Common myeloid progenitor, CD34-positive (primary cell): ENCODE results near the gene TLR6.
"Not testable (repeated sequence)": the region's sequence is repeated elsewhere in the genome, so short reads cannot be mapped to it uniquely, and the experiment has no call there.

ENCODE experiments used
- CTCF ChIA-PET: fragments of 350-600 bp; sonication (Branson Sonifier 250); formaldehyde crosslinking; loops from one replicate; lab custom pipeline; 2021; ENCODE audit warnings: antibody characterized with exemption; lab: Charles Lee
- POLR2A ChIA-PET: fragments of 350-600 bp; sonication (Branson Sonifier 250); formaldehyde crosslinking; loops from one replicate; lab custom pipeline; 2021; ENCODE audit warnings: antibody characterized with exemption; lab: Charles Lee
- DNase-seq, 3 donors: peaks; one replicate each; pipeline versions ENCODE4 v3.0.0 to v3.0.0-alpha.2; 2013
- H3K27ac ChIP-seq, 2 experiments: 1 replicate in 1 of 2; 2 replicates in 1 of 2; pipeline ENCODE4 v1.7.0; 2013; ENCODE audit warnings: inconsistent platforms in 2 of 2, low read length in 2 of 2, mild to moderate bottlenecking in 2 of 2, low read depth in 1 of 2, moderate library complexity in 1 of 2; ENCODE audit not compliant: severe bottlenecking in 2 of 2, insufficient read depth in 1 of 2, poor library complexity in 1 of 2
- H3K27me3 ChIP-seq, 5 experiments: replicated peaks in 2 of 5; 1 replicate in 3 of 5; 2 replicates in 2 of 5; pipeline versions ENCODE4 v1.6.1 to v1.7.0; 2013; ENCODE audit warnings: low read length in 4 of 5, mild to moderate bottlenecking in 2 of 5, moderate library complexity in 2 of 5, inconsistent platforms in 1 of 5; ENCODE audit not compliant: insufficient read depth in 5 of 5, control insufficient read depth in 4 of 5
- H3K36me3 ChIP-seq, 4 experiments: 1 replicate in 2 of 4; 2 replicates in 2 of 4; pipeline versions ENCODE4 v1.6.1 to v1.7.0; 2013; ENCODE audit warnings: low read length in 3 of 4, control low read depth in 1 of 4, mild to moderate bottlenecking in 1 of 4; ENCODE audit not compliant: control insufficient read depth in 4 of 4, insufficient read depth in 4 of 4
- H3K4me1 ChIP-seq, 4 experiments: 1 replicate in 3 of 4; 2 replicates in 1 of 4; pipeline versions ENCODE4 v1.6.1 to v1.7.1; 2013; ENCODE audit warnings: low read length in 3 of 4, mild to moderate bottlenecking in 3 of 4, control low read depth in 1 of 4, inconsistent platforms in 1 of 4, moderate library complexity in 1 of 4; ENCODE audit not compliant: control insufficient read depth in 4 of 4, insufficient read depth in 4 of 4; ENCODE audit errors: control extremely low read depth in 1 of 4
- H3K4me3 ChIP-seq, 7 experiments: 1 replicate in 4 of 7; 2 replicates in 3 of 7; pipeline versions ENCODE4 v1.5.1 to v1.7.0; 2013; ENCODE audit warnings: mild to moderate bottlenecking in 7 of 7, low read length in 6 of 7, moderate library complexity in 6 of 7, inconsistent platforms in 2 of 7, low read depth in 2 of 7, control low read depth in 1 of 7; ENCODE audit not compliant: insufficient read depth in 4 of 7, control insufficient read depth in 1 of 7; ENCODE audit errors: extremely low read depth in 1 of 7
- H3K9me3 ChIP-seq, 5 experiments: 1 replicate in 4 of 5; 2 replicates in 1 of 5; pipeline versions ENCODE4 v1.6.1 to v1.7.1; 2013; ENCODE audit warnings: low read length in 4 of 5, mild to moderate bottlenecking in 2 of 5, inconsistent platforms in 1 of 5, low read depth in 1 of 5, moderate library complexity in 1 of 5; ENCODE audit not compliant: control insufficient read depth in 4 of 5, insufficient read depth in 2 of 5; ENCODE audit errors: control extremely low read depth in 1 of 5
- WGBS: methylation state at CpG from one replicate; pipeline ENCODE4 v1.1.5; 2013; ENCODE audit not compliant: insufficient coverage; 5-methylcytosine and 5-hydroxymethylcytosine counted together

The TLR6 gene

GRCh38 chr4:38807462-38807861, 49.2 kb downstream of the TLR6 start:
- H3K27ac ChIP-seq, DNase-seq, CTCF ChIA-PET, H3K4me3 ChIP-seq, H3K27me3 ChIP-seq, H3K9me3 ChIP-seq, POLR2A ChIA-PET, H3K36me3 ChIP-seq: not testable (repeated sequence)
- 100% methylated on average over 15 of the region's 29 CpGs for WGBS
- peaks cover 14 to 31% (median 24%) of the 10 kb centered on the region in 4 experiments for H3K4me1 ChIP-seq

- DNase-seq, H3K27me3 ChIP-seq, POLR2A ChIA-PET, H3K27ac ChIP-seq: not testable (repeated sequence)
- 100% methylated on average over 7 of the region's 9 CpGs for WGBS
- CTCF ChIA-PET, result interaction anchor here (1.4 to 6.9 kb wide), 4 partner anchors 15 to 50 kb away, joined by 5 to 67 read pairs (median 32); no protein-coding TSS in a partner anchor
- Histone ChIP-seq H3K9me3 (peaks cover 1 to 17% (median 10%) of the 10 kb centered on the region in 5 experiments), H3K36me3 (peaks cover 3 to 16% (median 11%) of the 10 kb centered on the region in 4 experiments), H3K4me3 (peak overlapping the region in 1 of 7 experiments; percentile 57), H3K4me1 (peaks cover 14 to 31% (median 24%) of the 10 kb centered on the region in 4 experiments)
These were observed 50.4 kb downstream of the TLR6 start for GRCh38 chr4:38806251-38806650.

GRCh38 chr4:38805530-38806145, 51.0 kb downstream of the TLR6 start:
- peak; percentile 30 to 85 (median 81) for DNase-seq
- Histone ChIP-seq H3K9me3 (peaks cover 1 to 23% (median 16%) of the 10 kb centered on the region in 5 experiments), H3K27ac (peak overlapping the region in 1 of 2 experiments; percentile 21), H3K4me1 (peaks cover 14 to 31% (median 24%) of the 10 kb centered on the region in 4 experiments), H3K36me3 (peaks cover 4 to 22% (median 17%) of the 10 kb centered on the region in 4 experiments), H3K4me3 (peak overlapping the region in 5 of 7 experiments; percentile 26 to 78 (median 57)), H3K27me3 (no peaks in the 10 kb centered on the region)
- ChIA-PET POLR2A (interaction anchor here (1.2 kb wide), 1 partner anchor 46 kb away, joined by 4 read pairs; no protein-coding TSS in a partner anchor), CTCF (interaction anchor here (0.7 to 6.9 kb wide), 11 partner anchors 10 to 330 kb away, joined by 3 to 67 read pairs (median 5); partner anchors contain the start of gene TLR10)
- 0% methylated on average over 1 of the region's 5 CpGs for WGBS

GRCh38 chr4:38804654-38805295, 51.8 kb downstream of the TLR6 start, which contains the start of gene TLR1:
TLR1 (minus strand) TSS chr4:38804791; CDS start chr4:38798831, 5,960 bp downstream.
- ChIA-PET CTCF (interaction anchor here (0.6 to 6.9 kb wide), 16 partner anchors 11 to 331 kb away, joined by 3 to 67 read pairs (median 4); partner anchors contain the start of gene TLR10), POLR2A (interaction anchor here (1.2 kb wide), 1 partner anchor 45 kb away, joined by 4 read pairs; no protein-coding TSS in a partner anchor)
- Histone ChIP-seq H3K4me1 (peaks cover 14 to 31% (median 24%) of the 10 kb centered on the region in 4 experiments), H3K9me3 (peaks cover 3 to 32% (median 21%) of the 10 kb centered on the region in 5 experiments), H3K36me3 (peaks cover 10 to 31% (median 25%) of the 10 kb centered on the region in 4 experiments), H3K27ac (peak within 1 kb of the TSS; percentile 73 to 82), H3K27me3 (no peaks in the 10 kb centered on the region), H3K4me3 (peak within 1 kb of the TSS in 6 of 7 experiments; percentile 58 to 78 (median 73))
- whole genome bisulfite sequencing, result 100% methylated on average over 1 of the region's 7 CpGs
- peak; percentile 73 to 92 (median 92) for DNase-seq

- Histone ChIP-seq H3K4me1 (peaks cover 14 to 31% (median 24%) of the 10 kb centered on the region in 4 experiments), H3K27ac (peak overlapping the region; percentile 73 to 82), H3K9me3 (peaks cover 5 to 39% (median 24%) of the 10 kb centered on the region in 5 experiments), H3K4me3 (peak overlapping the region in 6 of 7 experiments; percentile 58 to 78 (median 73)), H3K27me3 (no peaks in the 10 kb centered on the region), H3K36me3 (peaks cover 17 to 38% (median 32%) of the 10 kb centered on the region in 4 experiments)
- DNase-seq, result peak in 1 of 3 donors; percentile 12
- WGBS, result 7% methylated on average over 3 of the region's 6 CpGs
- ChIA-PET POLR2A (no interaction called here), CTCF (interaction anchor here (0.6 to 6.9 kb wide), 11 partner anchors 13 to 331 kb away, joined by 3 to 67 read pairs (median 4); partner anchors contain the start of gene TLR10)
These were observed 52.6 kb downstream of the TLR6 start for GRCh38 chr4:38803833-38804653.
